Stimulated activated CD8-positive, alpha-beta memory T cell treated with anti-CD3 and anti-CD28 coated beads, Interleukin-2, amount 100 ng/mL, for 48 hours (primary cell): ENCODE measurements around the gene UNK.
"Not testable (repeated sequence)": the region's sequence is repeated elsewhere in the genome, so short reads cannot be mapped to it uniquely, and the experiment has no call there.

Experiments
- DNase-seq, 2 donors: peaks; one replicate each; pipeline ENCODE4 v3.0.0-alpha.2; 2020; ENCODE audit warnings: low read depth in 2 of 2

The UNK gene

DNA sequence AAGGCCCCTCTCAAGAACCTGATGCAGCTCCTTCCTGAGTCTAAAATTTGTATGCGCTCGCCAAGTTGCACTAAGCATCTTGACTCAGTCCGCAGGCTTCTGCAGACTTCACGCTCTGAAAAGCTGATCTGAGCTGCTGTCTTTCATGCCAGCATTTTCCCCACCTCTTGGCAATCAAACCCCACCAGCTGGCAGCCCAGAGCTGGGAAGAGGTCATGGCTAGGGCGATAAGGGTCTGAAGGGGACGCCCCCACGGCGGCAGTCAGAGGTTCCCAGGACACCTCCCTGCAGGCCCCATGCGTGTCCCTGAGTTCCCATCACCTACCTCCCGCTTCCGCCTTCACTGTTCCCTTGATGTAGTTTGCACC, 64.7 kb downstream of the UNK start:
- no peak for DNase-seq

GRCh38 chr17:75849724-75850123, 65.1 kb downstream of the UNK start:
- no peak for DNase-seq

GRCh38 chr17:75850928-75851692, 66.5 kb downstream of the UNK start:
- DNase-seq, result no peak

DNA sequence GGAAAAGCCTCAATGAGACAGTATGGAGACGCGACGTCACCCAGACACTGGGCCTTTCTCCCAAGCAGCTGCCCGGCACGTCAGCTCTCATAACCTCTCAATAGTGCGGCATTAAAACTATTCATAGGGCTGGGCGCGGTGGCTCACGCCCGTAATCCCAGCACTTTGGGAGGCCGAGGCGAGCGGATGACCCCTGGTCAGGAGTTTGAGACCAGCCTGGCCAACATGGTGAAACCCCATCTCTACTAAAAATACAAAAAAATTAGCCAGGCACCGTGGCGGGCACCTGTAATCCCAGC, 67.0 kb downstream of the UNK start:
- DNase-seq, result not testable (repeated sequence)

- DNase-seq, result no peak
Observed at GRCh38 chr17:75853433-75853832, 68.8 kb downstream of the UNK start.

DNA sequence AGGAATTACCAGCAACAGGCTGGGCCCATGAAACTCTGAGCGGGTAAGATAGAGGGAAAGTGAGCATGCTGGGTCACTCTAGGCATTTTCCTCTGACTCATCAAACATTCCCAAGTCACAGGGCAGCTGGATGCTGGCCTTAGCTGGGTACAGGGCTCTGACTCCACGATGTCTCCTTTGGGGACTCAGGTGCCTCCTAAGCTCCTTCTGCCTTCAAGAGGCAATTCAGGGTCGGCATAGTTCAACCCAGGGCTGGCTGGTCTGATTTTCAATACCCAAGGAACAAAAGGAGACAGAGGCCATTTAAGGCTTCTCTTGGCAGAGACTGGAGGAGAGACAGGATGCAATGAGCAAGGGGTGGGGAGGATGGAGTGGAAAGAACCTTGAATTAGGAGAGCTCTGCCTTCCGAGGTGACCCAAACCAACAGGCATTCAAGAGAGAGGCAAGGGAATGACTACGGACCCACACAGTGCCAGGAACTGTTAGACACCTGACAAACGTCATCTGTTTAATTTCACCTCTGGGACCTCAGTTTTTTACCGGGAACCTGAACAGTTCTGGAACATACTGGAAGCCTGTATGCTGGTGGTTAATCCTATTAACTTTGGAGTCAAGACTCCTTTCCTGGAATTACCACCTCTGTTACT, 69.6 kb downstream of the UNK start:
- no peak for DNase-seq

- DNase-seq, result no peak
Observed at GRCh38 chr17:75854881-75855309, 70.3 kb downstream of the UNK start.

- peak; percentile 92 to 95 for DNase-seq
Observed at GRCh38 chr17:75855310-75856061, 70.9 kb downstream of the UNK start, which contains the start of gene WBP2. Gene WBP2 (minus strand): TSS chr17:75855335. CDS start chr17:75855297, 38 bp downstream.

GRCh38 chr17:75856062-75856756, 71.6 kb downstream of the UNK start:
- no peak for DNase-seq

DNA sequence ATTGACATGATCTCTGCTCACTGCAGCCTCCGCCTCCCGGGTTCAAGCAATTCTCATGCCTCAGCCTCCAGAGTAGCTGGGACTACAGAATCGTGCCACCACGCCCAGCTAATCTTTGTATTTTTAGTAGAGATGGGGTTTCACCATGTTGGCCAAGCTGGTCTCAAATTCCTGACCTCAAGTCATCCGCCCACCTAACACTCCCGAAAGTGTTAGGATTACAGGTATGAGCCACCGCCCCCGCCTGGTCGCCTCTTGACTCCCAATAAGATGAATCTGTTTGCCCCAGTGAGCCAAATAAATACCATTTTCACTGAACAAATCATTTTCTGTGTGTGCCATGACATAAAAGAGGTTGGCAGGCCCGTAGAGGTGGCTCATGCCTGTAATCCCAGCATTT, 74.8 kb downstream of the UNK start:
- not testable (repeated sequence) for DNase-seq

- DNase-seq, result no peak
Observed at GRCh38 chr17:75861927-75862317, 77.3 kb downstream of the UNK start.

DNA sequence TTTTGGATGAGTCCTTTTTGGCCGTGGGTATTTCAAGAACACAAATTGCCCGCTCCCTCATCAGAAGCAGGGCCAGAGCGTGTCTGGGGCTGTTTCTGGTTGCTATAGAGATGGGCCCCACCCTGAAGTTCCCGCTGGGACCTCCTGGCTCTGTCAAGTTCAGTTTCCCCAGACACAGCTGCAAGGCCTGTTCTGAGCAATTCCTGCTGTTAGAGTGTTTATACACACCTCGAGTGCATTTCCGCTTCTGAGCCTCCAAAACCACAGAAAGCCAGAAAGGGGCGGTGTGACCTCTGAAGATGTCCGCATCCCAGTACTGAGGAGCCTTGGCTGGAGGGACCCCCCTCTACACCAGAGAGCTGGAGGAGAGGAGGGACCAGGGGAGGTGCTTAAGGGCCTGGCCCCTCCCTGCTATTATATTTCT, 79.9 kb downstream of the UNK start:
- DNase-seq, result no peak

DNA sequence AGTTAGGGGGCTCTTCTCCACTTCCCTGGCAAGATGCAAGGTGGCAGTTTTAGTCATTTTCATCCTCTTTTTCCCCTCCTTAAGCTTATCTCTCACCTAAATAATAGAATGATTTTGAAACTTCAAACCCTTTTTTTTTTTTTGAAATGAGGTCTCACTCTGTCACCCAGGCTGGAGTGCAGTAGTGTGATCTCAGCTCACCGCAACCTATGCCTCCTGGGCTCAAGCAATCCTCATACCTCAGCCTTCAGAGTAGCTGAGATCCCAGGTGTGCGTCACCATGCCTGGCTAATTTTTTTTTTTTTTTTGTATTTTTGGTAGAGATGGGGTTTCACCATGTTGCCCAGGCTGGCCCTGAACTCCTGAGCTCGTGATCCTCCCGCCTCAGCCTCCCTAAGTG, 80.3 kb downstream of the UNK start:
- DNase-seq, result not testable (repeated sequence)

DNA sequence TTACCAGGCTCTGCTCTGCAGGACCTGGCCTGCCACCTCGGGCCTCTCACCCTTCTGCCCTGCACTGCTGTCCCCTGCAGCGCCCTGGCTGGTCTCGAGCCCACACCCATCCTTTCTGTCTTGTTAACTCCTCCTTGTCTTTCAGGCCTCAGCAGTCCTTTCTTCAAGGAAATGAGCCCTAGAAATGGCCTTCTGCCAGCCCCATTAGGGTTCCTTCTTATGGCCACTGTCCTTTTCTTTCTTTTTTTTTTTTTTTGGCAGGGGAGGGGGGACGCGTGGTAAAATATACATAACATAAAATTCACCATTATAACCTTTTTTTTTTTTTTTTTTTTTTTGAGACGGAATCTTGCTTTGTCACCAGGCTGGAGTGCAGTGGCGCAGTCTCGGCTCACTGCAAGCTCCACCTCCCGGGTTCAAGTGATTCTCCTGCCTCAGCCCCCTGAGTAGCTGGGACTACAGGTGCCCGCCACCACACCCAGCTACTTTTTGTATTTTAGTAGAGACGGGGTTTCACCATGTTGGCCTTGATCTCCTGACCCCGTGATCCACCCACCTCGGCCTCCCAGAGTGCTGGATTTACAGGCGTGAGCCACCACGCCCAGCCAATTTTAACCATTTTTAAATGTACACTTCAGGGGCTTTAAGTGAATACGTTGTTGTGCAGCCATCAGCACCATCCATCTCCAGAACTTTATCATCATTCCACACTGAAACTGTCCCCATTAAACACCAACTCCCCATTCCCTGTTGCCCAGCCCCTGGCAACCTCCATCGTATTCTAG, 81.0 kb downstream of the UNK start:
- DNase-seq, result not testable (repeated sequence)

- DNase-seq, result not testable (repeated sequence)
Observed at GRCh38 chr17:75868730-75869281, 84.2 kb downstream of the UNK start.

DNA sequence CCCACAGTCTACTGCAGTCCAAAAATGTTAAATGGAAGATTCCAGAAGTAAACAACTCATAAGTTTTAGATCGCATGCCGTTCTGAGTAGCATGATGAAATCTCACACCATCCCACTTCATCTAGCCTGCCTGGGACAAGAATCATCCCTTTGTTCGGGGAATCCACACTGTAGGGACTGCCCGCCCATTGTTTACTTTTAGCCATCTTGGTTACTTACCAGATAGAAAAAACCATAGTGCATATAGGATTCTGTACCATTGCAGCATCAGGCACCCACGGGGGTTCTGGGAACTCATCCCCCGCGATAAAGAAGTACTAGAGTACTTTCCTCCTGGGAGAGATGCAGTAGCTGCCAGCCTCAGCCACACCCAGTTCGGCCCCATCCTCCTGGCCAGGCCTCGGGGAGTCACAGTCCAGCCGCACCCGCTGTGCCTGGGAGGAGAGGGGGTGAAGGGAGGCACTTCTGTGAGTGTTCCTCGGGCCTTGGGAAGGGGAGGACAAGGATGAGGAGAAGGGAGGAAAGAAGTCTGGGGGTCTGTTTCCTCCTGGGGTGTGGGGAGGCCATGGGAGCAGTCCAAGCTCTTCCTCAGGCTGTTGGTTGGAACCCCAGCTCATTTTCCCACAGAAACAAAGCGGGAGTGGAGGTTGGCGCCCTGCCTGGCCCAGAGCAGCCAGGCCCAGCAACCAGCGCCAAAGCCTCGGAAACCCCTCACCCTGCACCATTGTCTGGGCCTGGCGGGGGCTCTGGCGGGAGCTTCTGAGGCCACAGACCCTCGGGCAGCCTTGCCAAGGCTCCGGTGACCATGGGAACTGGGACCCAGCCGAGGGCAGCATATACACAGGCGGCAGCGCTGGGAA, 84.9 kb downstream of the UNK start:
- no peak for DNase-seq

DNA sequence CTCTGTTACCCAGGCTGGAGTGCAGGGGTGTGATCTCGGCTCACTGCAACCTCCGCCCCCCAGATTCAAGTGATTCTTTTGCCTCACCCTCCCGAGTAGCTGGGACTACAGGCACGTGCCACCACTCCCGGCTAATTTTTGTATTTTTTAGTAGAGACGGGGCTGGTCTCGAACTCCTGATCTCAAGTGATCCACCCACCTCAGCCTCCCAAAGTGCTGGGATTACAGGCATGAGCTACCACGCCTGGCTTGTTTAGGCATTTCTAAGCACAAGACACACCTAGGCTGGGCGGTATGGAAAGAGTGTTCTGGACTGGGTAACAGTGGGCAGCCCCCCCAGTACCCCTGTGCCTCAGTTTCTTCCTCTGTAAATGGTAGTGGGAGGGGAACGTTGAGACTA, 85.6 kb downstream of the UNK start:
- DNase-seq, result not testable (repeated sequence)

DNA sequence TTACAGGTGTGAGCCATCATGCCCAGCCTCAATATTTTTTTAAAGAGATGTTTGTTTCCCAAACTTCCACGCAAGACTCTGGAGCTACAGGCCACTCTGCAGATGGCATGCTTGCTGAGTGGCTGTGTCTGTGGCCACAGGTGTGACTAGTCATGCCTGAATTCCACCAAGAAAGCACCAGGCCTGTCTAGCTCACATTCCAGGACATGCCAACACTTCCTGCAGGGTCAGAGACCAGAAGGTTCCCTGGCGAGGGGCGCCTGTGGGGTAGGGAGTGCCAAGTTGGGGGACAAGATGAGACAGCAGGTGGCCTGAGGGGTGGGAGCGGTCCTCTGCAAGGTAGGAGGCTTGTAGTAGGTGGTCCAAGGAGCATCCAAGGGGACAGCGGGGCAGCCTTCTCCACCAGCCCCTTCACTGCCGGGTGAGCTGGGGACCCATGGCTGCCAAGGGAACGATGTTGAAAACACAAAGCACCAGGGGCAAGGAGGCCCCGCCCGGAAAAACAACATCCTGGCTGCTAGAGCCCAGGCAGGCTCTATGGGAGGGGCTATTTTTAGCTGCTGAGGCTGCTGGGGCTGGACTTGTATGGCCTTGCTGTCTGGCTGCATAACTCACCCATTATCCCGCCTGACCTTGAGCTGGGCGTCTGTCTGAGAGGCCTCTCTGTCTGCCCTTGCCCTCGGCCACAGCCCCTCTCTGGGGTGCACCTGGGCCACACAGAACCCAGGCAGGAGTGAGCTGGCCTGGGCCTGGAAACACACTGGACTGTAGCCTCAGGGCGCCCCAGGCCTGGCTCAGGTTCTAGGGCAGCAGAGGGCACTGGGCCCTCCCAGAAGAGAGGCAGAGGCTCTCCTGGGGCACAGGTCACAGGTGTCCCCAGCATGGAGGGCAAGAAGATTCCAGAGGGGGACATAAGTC, 88.1 kb downstream of the UNK start:
- DNase-seq, result no peak
